Measurements from ENCODE around the gene FRY.

Gene FRY

DNA sequence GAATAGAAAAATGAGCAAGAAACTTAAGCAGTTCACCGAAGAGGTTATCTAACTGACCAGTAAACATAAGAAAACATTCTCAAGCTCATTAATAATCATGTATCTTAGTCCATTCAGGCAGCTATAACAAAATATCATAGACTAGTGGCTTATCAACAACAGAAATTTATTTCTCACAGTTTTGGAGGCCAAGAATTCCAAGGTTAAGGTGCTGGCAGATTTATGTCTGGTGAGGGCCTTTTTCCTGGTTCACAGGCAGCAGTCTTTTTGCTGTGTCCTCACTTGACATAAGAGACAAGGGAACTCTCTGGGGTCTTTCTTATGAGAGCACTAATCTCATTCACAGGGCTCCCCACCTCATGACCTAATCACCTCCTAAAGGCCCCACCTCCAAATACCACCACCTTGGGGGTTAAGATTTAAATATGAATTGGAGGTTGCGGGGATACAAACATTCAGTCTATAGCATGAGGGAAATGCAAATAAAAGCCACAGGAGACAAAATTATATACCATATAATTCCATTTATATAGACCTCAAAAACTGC, 160.0 kb downstream of the FRY start:
- H3K4me3 Mint-ChIP-seq: no peak overlapping the region
- H3K4me1 Mint-ChIP-seq: no peaks in the 10 kb centered on the region
- no peaks in the 10 kb centered on the region for H3K27me3 Mint-ChIP-seq (ENCODE audit: low read depth, poor library complexity)
- DNase-seq: no peak
- H3K36me3 Mint-ChIP-seq (ENCODE audit: low read depth): no peaks in the 10 kb centered on the region
- TF ChIP-seq, protein P1, sequence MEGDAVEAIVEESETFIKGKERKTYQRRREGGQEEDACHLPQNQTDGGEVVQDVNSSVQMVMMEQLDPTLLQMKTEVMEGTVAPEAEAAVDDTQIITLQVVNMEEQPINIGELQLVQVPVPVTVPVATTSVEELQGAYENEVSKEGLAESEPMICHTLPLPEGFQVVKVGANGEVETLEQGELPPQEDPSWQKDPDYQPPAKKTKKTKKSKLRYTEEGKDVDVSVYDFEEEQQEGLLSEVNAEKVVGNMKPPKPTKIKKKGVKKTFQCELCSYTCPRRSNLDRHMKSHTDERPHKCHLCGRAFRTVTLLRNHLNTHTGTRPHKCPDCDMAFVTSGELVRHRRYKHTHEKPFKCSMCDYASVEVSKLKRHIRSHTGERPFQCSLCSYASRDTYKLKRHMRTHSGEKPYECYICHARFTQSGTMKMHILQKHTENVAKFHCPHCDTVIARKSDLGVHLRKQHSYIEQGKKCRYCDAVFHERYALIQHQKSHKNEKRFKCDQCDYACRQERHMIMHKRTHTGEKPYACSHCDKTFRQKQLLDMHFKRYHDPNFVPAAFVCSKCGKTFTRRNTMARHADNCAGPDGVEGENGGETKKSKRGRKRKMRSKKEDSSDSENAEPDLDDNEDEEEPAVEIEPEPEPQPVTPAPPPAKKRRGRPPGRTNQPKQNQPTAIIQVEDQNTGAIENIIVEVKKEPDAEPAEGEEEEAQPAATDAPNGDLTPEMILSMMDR (IDR thresholded peaks at IDR 0.05): no peak
- H3K27ac Mint-ChIP-seq: no peak overlapping the region
- H3K9me3 Mint-ChIP-seq: no peaks in the 10 kb centered on the region

DNA sequence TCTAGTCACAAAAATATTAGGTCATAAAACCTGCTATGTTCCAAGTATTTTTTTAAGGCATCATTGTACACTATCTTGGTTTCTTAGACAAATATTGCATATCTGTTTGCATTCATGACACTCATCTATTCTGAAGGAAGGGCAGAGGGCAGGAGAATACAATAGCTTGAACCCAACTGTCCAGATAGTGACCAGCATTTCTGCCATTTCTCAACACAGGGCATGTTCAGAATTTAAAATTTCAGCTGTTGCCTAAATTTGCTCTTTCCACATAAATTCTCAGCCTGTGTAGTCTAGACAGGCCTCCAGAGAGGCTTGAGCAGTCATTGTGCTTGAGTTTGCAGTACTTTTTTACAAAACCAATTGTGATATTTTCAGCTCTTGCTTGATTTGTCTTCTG, 164.1 kb downstream of the FRY start:
- Mint-ChIP-seq H3K36me3 (ENCODE audit: low read depth) (no peaks in the 10 kb centered on the region), H3K27ac (no peak overlapping the region), H3K9me3 (no peaks in the 10 kb centered on the region), H3K4me3 (no peak overlapping the region), H3K4me1 (no peaks in the 10 kb centered on the region), H3K27me3 (ENCODE audit: low read depth, poor library complexity) (peaks cover 5% of the 10 kb centered on the region)
- TF ChIP-seq, protein P1 (IDR thresholded peaks at IDR 0.05): no peak
- no peak for DNase-seq

DNA sequence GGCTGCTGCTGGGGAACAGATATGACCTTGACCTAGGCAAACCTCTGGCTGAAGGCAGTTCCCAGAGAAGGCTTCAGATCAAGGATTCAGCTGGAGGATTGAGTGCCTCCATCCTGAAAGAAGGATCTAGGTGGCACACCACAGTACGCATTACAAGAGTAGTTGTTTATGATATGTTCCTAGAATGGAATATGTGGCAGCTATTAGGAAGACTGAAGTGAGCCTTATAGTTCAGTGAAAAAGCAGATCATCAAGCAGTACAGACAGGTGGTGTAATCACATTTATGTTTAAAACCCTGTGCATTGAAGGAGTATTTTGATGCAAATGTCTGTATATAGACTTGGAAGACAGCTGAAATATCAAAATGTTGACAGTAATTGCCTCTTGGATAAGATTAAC, 167.6 kb downstream of the FRY start:
- no peak overlapping the region for H3K27ac Mint-ChIP-seq
- no peaks in the 10 kb centered on the region for H3K9me3 Mint-ChIP-seq

DNA sequence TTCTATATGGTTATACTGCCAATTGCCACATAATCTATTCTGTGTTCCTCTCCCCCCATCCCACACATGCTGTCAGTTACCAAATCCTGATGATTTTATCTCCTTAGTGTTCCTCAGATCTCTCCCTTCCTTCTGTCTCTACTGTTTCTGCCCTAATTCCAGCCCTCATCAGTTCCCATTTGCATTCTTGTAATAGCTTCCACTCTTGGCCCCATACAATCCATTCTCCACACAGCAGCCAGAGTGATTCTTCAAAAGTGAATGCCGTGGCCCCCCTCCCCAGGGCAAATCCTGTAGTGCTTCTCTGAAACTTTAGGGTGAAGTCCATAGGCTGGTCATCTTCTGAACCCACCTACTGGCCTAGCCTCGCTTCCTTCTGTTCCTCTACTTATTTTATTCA, 169.2 kb downstream of the FRY start:
- Mint-ChIP-seq H3K27ac (no peak overlapping the region), H3K4me1 (peaks cover 7% of the 10 kb centered on the region)

More for the DNA sequence above, 167.6 kb downstream of the FRY start:
- peaks cover 5% of the 10 kb centered on the region for H3K27me3 Mint-ChIP-seq (ENCODE audit: low read depth, poor library complexity)
- TF ChIP-seq, protein P1 (IDR thresholded peaks at IDR 0.05): no peak
- no peak for DNase-seq
- H3K4me3 Mint-ChIP-seq: no peak overlapping the region
- no peaks in the 10 kb centered on the region for H3K4me1 Mint-ChIP-seq
- no peaks in the 10 kb centered on the region for H3K36me3 Mint-ChIP-seq (ENCODE audit: low read depth)

DNA sequence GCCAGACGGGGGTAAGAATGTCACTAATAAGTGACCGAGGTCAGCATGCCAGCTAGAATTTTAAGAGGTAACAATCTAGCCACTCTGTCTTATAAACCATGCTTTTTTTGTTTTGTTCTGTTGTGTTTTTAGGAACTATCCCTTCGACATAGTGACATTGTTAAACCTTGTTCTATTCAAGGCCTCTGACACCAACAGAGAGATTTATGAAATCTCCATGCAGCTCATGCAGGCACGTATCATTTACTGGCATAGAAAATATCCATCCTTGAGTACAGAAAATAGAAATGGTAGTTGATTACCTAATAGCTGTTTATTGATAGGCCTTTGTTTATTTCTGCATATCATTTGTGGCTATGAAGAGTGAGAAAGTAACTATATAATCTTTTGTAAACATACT, 170.2 kb downstream of the FRY start:
- H3K36me3 Mint-ChIP-seq (ENCODE audit: low read depth): no peaks in the 10 kb centered on the region
- no peak for DNase-seq
- TF ChIP-seq, protein P1 (IDR thresholded peaks at IDR 0.05): no peak
- no peak overlapping the region for H3K4me3 Mint-ChIP-seq
- H3K27me3 Mint-ChIP-seq (ENCODE audit: low read depth, poor library complexity): peaks cover 5% of the 10 kb centered on the region
- no peak overlapping the region for H3K27ac Mint-ChIP-seq
- peaks cover 16% of the 10 kb centered on the region for H3K4me1 Mint-ChIP-seq
- H3K9me3 Mint-ChIP-seq: no peaks in the 10 kb centered on the region

More for the DNA sequence above, 169.2 kb downstream of the FRY start:
- H3K4me3 Mint-ChIP-seq: no peak overlapping the region
- no peaks in the 10 kb centered on the region for H3K9me3 Mint-ChIP-seq
- no peak for DNase-seq
- no peaks in the 10 kb centered on the region for H3K36me3 Mint-ChIP-seq (ENCODE audit: low read depth)
- TF ChIP-seq, protein P1 (IDR thresholded peaks at IDR 0.05): no peak
- H3K27me3 Mint-ChIP-seq (ENCODE audit: low read depth, poor library complexity): peaks cover 5% of the 10 kb centered on the region

DNA sequence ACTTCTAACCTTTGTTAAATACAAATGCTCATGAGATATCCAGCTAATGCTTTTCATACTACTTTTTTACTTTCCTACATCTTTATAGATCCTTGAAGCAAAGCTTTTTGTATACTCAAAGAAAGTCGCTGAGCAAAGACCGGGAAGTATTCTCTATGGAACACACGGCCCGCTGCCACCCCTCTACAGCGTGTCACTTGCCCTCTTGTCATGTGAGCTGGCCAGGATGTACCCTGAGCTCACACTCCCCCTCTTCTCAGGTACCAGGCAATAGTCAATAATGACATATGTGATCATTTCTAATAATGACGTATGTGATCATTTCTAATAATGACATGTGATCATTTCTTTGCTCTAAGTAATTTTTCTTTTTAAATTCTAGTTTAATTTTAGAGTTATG, 170.7 kb downstream of the FRY start:
- Mint-ChIP-seq H3K9me3 (no peaks in the 10 kb centered on the region), H3K4me3 (no peak overlapping the region), H3K27me3 (ENCODE audit: low read depth, poor library complexity) (peaks cover 5% of the 10 kb centered on the region), H3K27ac (no peak overlapping the region), H3K4me1 (peaks cover 21% of the 10 kb centered on the region), H3K36me3 (ENCODE audit: low read depth) (no peaks in the 10 kb centered on the region)
- DNase-seq: no peak
- TF ChIP-seq, protein P1 (IDR thresholded peaks at IDR 0.05): no peak

Measured in nephron progenitor cell (in vitro differentiated cells).